ENCODE data around the gene DDX24. TPM values are rescaled to one million over a fixed set of nuclear protein-coding genes. Genes with fewer than 3 reads are reported as not detected.
A peak's percentile ranks its signal among the peaks of the same experiment; 100 is the strongest.

The DDX24 gene
- total and polyA plus RNA-seq, 5 donors from 2014 or later: 221 to 518 (median 257) TPM

DNA sequence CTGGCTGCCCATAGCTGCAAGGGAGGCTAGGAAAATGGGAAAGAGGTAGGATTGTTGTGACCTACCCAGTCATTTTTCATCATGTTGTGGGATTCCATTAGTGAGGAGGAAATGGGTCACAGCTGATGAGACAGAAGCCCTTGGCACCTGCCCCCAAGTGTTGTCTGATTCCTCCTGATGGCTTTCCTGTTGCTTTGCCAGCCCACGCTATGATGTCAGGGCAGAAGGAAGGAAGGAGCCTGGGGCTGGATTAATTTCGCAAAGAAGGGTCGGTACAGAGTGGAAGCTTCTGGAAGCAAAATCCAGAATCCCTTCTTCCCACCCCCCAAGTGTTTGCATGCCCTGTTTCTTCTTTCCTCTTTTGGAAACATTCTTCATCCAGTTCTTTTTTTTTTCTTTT lies 46.1 kb downstream of the DDX24 start:
- no peak for ATAC-seq (ENCODE audit: low read depth in 2 of 2)
- no peaks in the 10 kb centered on the region for H3K36me3 ChIP-seq (ENCODE audit: control insufficient read depth, insufficient read depth, low read length)
- no peak overlapping the region for H3K4me3 Mint-ChIP-seq
- no peaks in the 10 kb centered on the region for H3K36me3 Mint-ChIP-seq
- no peaks in the 10 kb centered on the region for H3K4me1 ChIP-seq (ENCODE audit: control insufficient read depth, insufficient read depth, low read length, poor library complexity, severe bottlenecking)
- H3K9me3 ChIP-seq (ENCODE audit: control insufficient read depth in 2 of 2, low read length in 2 of 2): no peaks in the 10 kb centered on the region
- no peaks in the 10 kb centered on the region for H3K9me3 Mint-ChIP-seq
- no peak overlapping the region for H3K4me3 ChIP-seq (ENCODE audit: low read depth, low read length)
- no peak overlapping the region for H3K27ac ChIP-seq (ENCODE audit: insufficient read depth, low read length, poor library complexity, severe bottlenecking)
- no peaks in the 10 kb centered on the region for H3K27me3 ChIP-seq (ENCODE audit: control insufficient read depth, insufficient read depth, low read length)
- peaks cover 5% of the 10 kb centered on the region for H3K27me3 Mint-ChIP-seq
- H3K27ac Mint-ChIP-seq: no peak overlapping the region
- DNase-seq: no peak
- peaks cover 0 to 3% (median 1%) of the 10 kb centered on the region in 4 donors for H3K4me1 Mint-ChIP-seq

DNA sequence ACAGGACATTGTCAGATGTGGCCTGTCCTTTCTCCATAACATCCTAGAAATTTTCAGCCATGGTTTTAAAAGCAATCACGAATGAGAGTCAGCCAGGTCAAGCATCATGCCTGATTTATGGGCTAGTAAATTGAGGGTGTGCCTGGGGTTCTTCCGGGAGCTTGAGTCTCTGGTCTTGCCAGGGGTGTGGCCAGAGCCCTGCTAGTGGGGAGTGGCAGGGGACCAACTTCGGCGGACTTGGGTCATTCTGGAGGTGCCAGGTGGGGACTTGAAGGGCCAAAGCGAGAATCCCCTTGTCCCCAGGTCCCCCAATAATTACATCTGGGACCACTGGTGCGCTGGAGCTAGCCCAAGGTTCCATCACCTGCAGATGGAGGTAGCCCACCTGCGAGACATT lies 49.1 kb downstream of the DDX24 start:
- peaks cover 5% of the 10 kb centered on the region for H3K27me3 Mint-ChIP-seq
- Histone ChIP-seq H3K4me3 (ENCODE audit: low read depth, low read length) (no peak overlapping the region), H3K4me1 (ENCODE audit: control insufficient read depth, insufficient read depth, low read length, poor library complexity, severe bottlenecking) (peaks cover 5% of the 10 kb centered on the region), H3K27ac (ENCODE audit: insufficient read depth, low read length, poor library complexity, severe bottlenecking) (no peak overlapping the region), H3K36me3 (ENCODE audit: control insufficient read depth, insufficient read depth, low read length) (no peaks in the 10 kb centered on the region), H3K9me3 (ENCODE audit: control insufficient read depth in 2 of 2, low read length in 2 of 2) (no peaks in the 10 kb centered on the region), H3K27me3 (ENCODE audit: control insufficient read depth, insufficient read depth, low read length) (no peaks in the 10 kb centered on the region)
- H3K27ac Mint-ChIP-seq: no peak overlapping the region
- H3K36me3 Mint-ChIP-seq: no peaks in the 10 kb centered on the region
- no peak for ATAC-seq (ENCODE audit: low read depth in 2 of 2)
- peaks cover 0 to 17% (median 9%) of the 10 kb centered on the region in 4 donors for H3K4me1 Mint-ChIP-seq
- H3K4me3 Mint-ChIP-seq: no peak overlapping the region
- H3K9me3 Mint-ChIP-seq: no peaks in the 10 kb centered on the region
- DNase-seq: no peak

DNA sequence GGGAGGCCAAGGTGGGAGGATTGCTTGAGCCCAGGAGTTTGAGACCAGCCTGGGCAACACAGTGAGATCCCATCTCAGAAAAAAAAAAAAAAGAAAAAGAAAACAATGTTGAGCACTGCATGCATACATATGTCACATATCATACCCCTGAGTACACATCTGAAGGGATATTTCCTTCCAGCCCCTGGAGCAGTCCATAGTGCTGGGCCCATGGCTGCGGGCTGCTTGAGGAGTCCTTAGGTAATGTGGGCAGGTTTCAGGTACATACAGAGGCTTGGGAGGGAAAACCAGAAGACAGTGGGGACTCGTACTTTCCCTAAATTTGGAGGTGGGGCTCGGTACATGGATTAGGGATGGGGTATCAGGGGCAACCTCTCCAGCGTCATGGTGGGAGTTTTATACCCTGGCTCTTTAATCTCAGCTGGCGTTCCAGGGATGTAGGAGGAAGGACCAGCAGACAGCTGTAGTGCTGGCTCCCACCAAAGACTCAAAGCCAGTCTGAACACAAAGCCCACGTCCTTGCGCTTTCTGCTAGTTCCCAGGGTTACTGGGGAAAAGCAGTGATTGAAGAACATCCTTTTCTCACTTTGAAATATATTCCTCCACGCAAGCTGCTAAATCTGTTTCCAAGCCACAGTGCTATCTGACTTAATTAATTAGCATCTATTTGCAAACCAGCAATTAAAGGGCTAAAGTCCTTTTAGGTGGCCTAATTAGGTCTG lies 49.7 kb downstream of the DDX24 start:
- Mint-ChIP-seq H3K4me1 (peaks cover 0 to 14% (median 7%) of the 10 kb centered on the region in 4 donors), H3K36me3 (no peaks in the 10 kb centered on the region), H3K4me3 (peak overlapping the region in 1 of 4 donors; percentile 28), H3K27me3 (no peaks in the 10 kb centered on the region), H3K9me3 (no peaks in the 10 kb centered on the region), H3K27ac (no peak overlapping the region)
- DNase-seq (no peak), ATAC-seq (ENCODE audit: low read depth in 2 of 2) (no peak)
- peaks cover 10% of the 10 kb centered on the region for H3K4me1 ChIP-seq (ENCODE audit: control insufficient read depth, insufficient read depth, low read length, poor library complexity, severe bottlenecking)
- no peaks in the 10 kb centered on the region for H3K36me3 ChIP-seq (ENCODE audit: control insufficient read depth, insufficient read depth, low read length)
- no peak overlapping the region for H3K27ac ChIP-seq (ENCODE audit: insufficient read depth, low read length, poor library complexity, severe bottlenecking)
- H3K4me3 ChIP-seq (ENCODE audit: low read depth, low read length): no peak overlapping the region
- no peaks in the 10 kb centered on the region for H3K27me3 ChIP-seq (ENCODE audit: control insufficient read depth, insufficient read depth, low read length)
- H3K9me3 ChIP-seq (ENCODE audit: control insufficient read depth in 2 of 2, low read length in 2 of 2): no peaks in the 10 kb centered on the region

DNA sequence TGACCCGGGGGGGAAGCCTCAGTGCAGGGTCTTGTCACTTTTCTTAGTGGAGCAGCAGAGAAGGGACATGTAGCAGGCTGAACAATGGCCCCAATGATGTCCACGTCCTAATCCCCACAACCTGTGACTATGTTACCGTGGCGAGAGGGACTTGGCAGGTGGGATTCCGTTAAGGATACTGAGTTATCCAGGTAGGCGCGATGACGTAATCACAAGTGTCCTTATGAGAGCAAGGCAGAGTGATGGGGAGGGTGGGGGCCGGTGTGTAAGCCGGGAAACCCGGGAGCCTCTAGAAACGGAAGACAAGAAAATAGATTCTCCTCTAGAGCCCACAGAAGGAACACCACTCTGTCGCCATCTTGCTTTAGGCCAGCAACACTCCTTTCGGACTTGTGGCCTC lies 50.4 kb downstream of the DDX24 start:
- no peak overlapping the region for H3K27ac Mint-ChIP-seq
- peaks cover 5% of the 10 kb centered on the region for H3K27me3 Mint-ChIP-seq

DNA sequence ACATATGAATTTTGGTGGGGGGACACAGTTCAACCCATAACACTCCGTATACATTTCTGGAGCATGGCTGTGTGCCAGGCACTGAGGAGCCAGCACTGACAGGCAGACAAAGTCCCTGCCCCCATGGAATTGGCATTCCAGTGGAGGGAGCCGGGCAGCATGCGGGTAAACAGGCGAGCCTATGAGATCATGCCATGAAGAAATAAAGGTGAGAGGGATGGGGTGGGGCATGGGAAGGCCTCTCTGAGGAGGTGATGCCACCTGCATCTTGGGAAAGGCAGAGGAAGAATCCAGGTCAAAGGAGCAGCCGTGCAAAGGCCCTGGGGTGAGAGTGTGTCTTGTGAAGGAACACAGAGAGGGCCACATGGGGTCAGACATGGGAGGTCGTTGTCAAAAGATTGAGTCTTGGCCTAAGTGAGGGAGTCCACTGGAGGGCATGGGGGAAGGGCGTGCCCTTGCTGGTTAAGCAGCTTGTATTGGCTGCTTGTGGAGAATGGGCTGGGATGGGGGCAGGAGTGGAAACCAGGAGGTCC lies 51.3 kb downstream of the DDX24 start:
- Mint-ChIP-seq H3K27ac (peak overlapping the region in 2 of 3 donors; percentile 5 to 76), H3K9me3 (no peaks in the 10 kb centered on the region), H3K4me1 (peaks cover 0 to 21% (median 13%) of the 10 kb centered on the region in 4 donors), H3K27me3 (peaks cover 5% of the 10 kb centered on the region), H3K4me3 (peak overlapping the region in 1 of 4 donors; percentile 42), H3K36me3 (no peaks in the 10 kb centered on the region)
- ATAC-seq (ENCODE audit: low read depth in 2 of 2) (no peak), DNase-seq (no peak)
- no peaks in the 10 kb centered on the region for H3K27me3 ChIP-seq (ENCODE audit: control insufficient read depth, insufficient read depth, low read length)
- no peak overlapping the region for H3K27ac ChIP-seq (ENCODE audit: insufficient read depth, low read length, poor library complexity, severe bottlenecking)
- no peak overlapping the region for H3K4me3 ChIP-seq (ENCODE audit: low read depth, low read length)
- H3K9me3 ChIP-seq (ENCODE audit: control insufficient read depth in 2 of 2, low read length in 2 of 2): no peaks in the 10 kb centered on the region
- no peaks in the 10 kb centered on the region for H3K36me3 ChIP-seq (ENCODE audit: control insufficient read depth, insufficient read depth, low read length)
- H3K4me1 ChIP-seq (ENCODE audit: control insufficient read depth, insufficient read depth, low read length, poor library complexity, severe bottlenecking): peaks cover 10% of the 10 kb centered on the region

More for the DNA sequence above, 50.4 kb downstream of the DDX24 start:
- no peak overlapping the region for H3K4me3 Mint-ChIP-seq
- Histone ChIP-seq H3K4me3 (ENCODE audit: low read depth, low read length) (no peak overlapping the region), H3K27ac (ENCODE audit: insufficient read depth, low read length, poor library complexity, severe bottlenecking) (no peak overlapping the region), H3K36me3 (ENCODE audit: control insufficient read depth, insufficient read depth, low read length) (no peaks in the 10 kb centered on the region), H3K9me3 (ENCODE audit: control insufficient read depth in 2 of 2, low read length in 2 of 2) (no peaks in the 10 kb centered on the region), H3K27me3 (ENCODE audit: control insufficient read depth, insufficient read depth, low read length) (no peaks in the 10 kb centered on the region), H3K4me1 (ENCODE audit: control insufficient read depth, insufficient read depth, low read length, poor library complexity, severe bottlenecking) (peaks cover 10% of the 10 kb centered on the region)
- no peak for ATAC-seq (ENCODE audit: low read depth in 2 of 2)
- H3K9me3 Mint-ChIP-seq: no peaks in the 10 kb centered on the region
- H3K4me1 Mint-ChIP-seq: peaks cover 0 to 21% (median 13%) of the 10 kb centered on the region in 4 donors
- no peaks in the 10 kb centered on the region for H3K36me3 Mint-ChIP-seq
- no peak for DNase-seq

DNA sequence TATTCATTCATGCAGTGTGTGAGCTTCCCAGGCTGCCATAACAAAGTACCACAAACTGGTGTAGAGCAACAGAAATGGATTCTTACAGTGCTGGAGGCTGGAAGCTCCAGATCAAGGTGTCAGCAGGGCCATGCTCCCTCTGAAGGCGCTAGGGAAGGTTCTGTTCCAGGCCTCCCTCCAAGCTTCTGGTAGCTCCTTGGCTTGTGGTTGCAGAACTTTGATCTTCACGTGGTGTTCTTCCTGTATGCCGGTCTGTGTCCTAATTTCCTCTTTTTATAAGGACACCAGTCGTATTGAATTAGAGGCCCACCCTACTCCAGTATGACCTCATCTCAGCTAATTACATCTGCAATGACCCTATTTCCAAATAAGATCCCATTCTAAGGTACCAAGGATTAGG lies 51.7 kb downstream of the DDX24 start:
- Histone ChIP-seq H3K27ac (ENCODE audit: insufficient read depth, low read length, poor library complexity, severe bottlenecking) (no peak overlapping the region), H3K27me3 (ENCODE audit: control insufficient read depth, insufficient read depth, low read length) (no peaks in the 10 kb centered on the region), H3K36me3 (ENCODE audit: control insufficient read depth, insufficient read depth, low read length) (no peaks in the 10 kb centered on the region), H3K4me3 (ENCODE audit: low read depth, low read length) (no peak overlapping the region), H3K4me1 (ENCODE audit: control insufficient read depth, insufficient read depth, low read length, poor library complexity, severe bottlenecking) (peaks cover 10% of the 10 kb centered on the region), H3K9me3 (ENCODE audit: control insufficient read depth in 2 of 2, low read length in 2 of 2) (no peaks in the 10 kb centered on the region)
- no peak for ATAC-seq (ENCODE audit: low read depth in 2 of 2)
- H3K36me3 Mint-ChIP-seq: no peaks in the 10 kb centered on the region
- no peaks in the 10 kb centered on the region for H3K9me3 Mint-ChIP-seq
- no peak for DNase-seq
- H3K4me3 Mint-ChIP-seq: peak overlapping the region in 2 of 4 donors; percentile 8 to 52
- H3K27ac Mint-ChIP-seq: peak overlapping the region in 1 of 3 donors; percentile 5
- H3K27me3 Mint-ChIP-seq: peaks cover 5% of the 10 kb centered on the region
- peaks cover 0 to 21% (median 13%) of the 10 kb centered on the region in 4 donors for H3K4me1 Mint-ChIP-seq

DNA sequence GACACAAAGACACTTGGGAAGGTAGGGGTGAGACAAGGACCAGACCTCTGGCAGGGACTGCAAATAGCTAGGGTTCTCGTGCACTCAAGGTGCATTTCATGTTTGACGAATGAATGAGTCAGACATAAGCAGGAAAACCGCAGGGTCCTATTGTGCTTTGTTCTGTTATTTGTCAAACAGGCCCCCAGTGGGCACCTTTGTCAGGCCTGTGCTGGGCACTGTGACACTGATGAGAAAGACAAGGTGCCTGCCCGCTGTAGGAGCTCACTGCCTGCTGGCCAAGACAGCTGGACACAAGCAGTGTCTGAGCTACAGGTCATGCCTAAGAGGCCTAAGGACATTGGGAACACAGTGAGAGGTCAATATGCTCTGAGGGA lies 52.6 kb downstream of the DDX24 start:
- no peak overlapping the region for H3K4me3 ChIP-seq (ENCODE audit: low read depth, low read length)
- peak in 1 of 3 donors; percentile 48 for DNase-seq
- H3K27ac Mint-ChIP-seq: peak overlapping the region in 1 of 3 donors; percentile 22
- no peaks in the 10 kb centered on the region for H3K36me3 ChIP-seq (ENCODE audit: control insufficient read depth, insufficient read depth, low read length)
- ATAC-seq (ENCODE audit: low read depth in 2 of 2): no peak
- H3K4me1 ChIP-seq (ENCODE audit: control insufficient read depth, insufficient read depth, low read length, poor library complexity, severe bottlenecking): peaks cover 10% of the 10 kb centered on the region
- H3K4me3 Mint-ChIP-seq: peak overlapping the region; percentile 13 to 80 (median 56)
- peaks cover 0 to 21% (median 13%) of the 10 kb centered on the region in 4 donors for H3K4me1 Mint-ChIP-seq
- no peak overlapping the region for H3K27ac ChIP-seq (ENCODE audit: insufficient read depth, low read length, poor library complexity, severe bottlenecking)
- peaks cover 5% of the 10 kb centered on the region for H3K27me3 Mint-ChIP-seq
- H3K27me3 ChIP-seq (ENCODE audit: control insufficient read depth, insufficient read depth, low read length): no peaks in the 10 kb centered on the region
- H3K9me3 Mint-ChIP-seq: no peaks in the 10 kb centered on the region
- H3K9me3 ChIP-seq (ENCODE audit: control insufficient read depth in 2 of 2, low read length in 2 of 2): no peaks in the 10 kb centered on the region
- no peaks in the 10 kb centered on the region for H3K36me3 Mint-ChIP-seq

All from CD4-positive, CD25-positive, alpha-beta regulatory T cell (primary cell).